Astrocyte of the spinal cord (primary cell): Measurements from ENCODE around the gene HES3.
A peak's percentile ranks its signal among the peaks of the same experiment; 100 is the strongest.

ENCODE experiments used
- DNase-seq: peaks from one replicate; pipeline ENCODE4 v3.0.0; 2011; ENCODE audit warnings: low read depth, low spot score
- H3K4me3 ChIP-seq: 2 replicates; pipeline ENCODE4 v1.5.1; 2011; ENCODE audit warnings: low read depth, mild to moderate bottlenecking, low read length, moderate library complexity
- CTCF ChIP-seq: IDR thresholded peaks from 2 replicates; pipeline ENCODE4 v1.5.1; 2012; ENCODE audit warnings: low read depth, mild to moderate bottlenecking, low read length, inconsistent platforms
- in situ Hi-C: cut with HindIII; loops from 2 replicates; pipeline ENCODE4 v1.10.0; 2017; ENCODE audit warnings: low sequenced_read_pairs

Gene HES3

DNA sequence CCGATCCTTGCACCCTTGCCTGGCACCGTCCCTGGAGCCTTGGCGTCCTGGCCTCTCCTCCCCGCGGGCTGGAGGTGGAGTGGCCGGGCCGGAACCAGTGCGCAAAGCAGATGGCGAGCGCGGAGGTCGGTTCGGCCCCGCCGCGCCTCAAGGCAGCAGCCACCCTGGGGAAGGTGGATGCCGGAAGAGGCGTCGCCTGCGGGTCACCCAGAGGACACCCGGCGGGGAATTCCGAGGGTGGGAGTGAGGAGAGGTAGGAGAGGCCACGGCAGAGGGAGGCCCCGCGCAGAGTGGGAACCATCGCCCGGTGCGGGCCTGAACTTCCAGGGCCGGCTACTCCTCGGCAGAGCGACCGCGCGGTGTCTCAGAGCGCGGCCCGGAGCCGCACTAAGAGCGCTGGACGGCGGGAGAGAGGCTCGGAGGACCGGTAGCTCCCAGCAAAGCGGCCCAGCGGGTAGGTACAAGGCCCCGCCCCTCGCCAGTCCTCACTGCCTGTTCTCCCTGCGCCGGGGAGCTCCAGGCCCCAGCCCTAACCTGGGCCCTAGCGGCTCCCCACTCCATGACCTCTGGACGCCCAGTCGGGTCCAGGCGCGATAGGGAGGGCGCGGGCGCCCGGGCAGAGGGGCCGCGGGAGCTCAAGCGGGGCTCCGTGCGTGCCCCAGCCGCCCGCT, 38.0 kb upstream of the HES3 start, which contains the start of gene RNF207:
Gene RNF207, plus strand, starts transcription at position 271 of the 671 bp plus-strand sequence. CDS start 417 bp downstream, outside the sequence.
- peak; percentile 54 for DNase-seq
- in situ Hi-C loops = no loop called here

DNA sequence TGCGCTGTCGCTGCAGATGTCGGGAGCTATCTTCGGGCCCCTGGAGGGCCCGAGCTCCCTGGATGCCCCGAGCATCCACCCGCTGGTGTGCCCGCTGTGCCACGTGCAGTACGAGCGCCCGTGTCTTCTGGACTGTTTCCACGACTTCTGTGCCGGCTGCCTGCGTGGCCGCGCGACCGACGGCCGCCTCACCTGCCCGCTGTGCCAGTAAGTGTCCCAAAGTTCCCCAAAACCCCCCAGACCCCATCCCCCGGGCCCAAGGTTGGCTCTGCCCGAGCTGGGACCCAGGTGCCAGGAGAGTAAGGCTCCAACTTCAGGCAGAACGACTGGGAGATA, 37.5 kb upstream of the HES3 start:
- in situ Hi-C loops = no loop called here
- no peak for TF ChIP-seq CTCF
- DNase-seq = no peak
- peak overlapping the region; percentile 52 for H3K4me3 ChIP-seq

More for the DNA sequence above, 38.0 kb upstream of the HES3 start, which contains the start of gene RNF207:
- peak within 1 kb of the TSS; percentile 52 for H3K4me3 ChIP-seq
- TF ChIP-seq CTCF = no peak

DNA sequence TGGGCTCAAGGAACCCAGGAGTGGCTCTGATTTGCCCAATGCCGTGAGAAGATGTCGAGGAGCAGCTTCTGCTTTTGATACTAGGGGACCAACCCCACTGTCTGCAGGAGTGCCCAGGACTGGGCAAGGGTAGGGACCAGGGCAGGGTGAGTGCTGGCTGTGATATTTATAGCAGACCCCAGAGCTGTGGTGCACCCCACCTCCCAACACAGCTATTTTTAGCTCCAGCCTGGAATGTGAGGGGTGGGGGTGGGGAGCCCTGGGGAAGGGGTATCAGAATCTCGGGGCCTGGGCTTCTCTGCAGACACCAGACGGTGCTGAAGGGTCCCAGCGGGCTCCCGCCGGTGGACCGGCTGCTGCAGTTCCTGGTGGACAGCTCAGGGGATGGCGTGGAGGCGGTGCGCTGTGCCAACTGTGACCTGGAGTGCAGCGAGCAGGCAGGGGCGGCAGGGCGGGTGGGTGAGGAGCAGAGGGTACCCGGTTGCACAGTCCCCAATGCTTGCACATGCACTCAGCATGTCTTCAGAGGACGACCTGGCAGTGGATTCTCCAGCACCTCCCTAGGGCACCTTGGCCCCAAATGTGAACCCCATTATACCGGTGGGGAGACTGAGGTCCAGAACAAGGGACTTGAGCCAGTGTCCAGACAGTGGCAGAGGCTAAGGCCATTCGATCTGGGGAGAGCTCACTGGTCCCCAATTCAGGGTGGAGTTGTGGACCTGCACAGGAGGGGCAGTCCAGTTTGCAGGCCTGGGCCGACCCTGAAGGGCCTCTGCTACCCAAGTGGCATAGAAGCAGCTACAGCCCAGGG, 36.7 kb upstream of the HES3 start:
- TF ChIP-seq CTCF = no peak
- in situ Hi-C loops = no loop called here
- peak overlapping the region; percentile 0 for H3K4me3 ChIP-seq
- no peak for DNase-seq

DNA sequence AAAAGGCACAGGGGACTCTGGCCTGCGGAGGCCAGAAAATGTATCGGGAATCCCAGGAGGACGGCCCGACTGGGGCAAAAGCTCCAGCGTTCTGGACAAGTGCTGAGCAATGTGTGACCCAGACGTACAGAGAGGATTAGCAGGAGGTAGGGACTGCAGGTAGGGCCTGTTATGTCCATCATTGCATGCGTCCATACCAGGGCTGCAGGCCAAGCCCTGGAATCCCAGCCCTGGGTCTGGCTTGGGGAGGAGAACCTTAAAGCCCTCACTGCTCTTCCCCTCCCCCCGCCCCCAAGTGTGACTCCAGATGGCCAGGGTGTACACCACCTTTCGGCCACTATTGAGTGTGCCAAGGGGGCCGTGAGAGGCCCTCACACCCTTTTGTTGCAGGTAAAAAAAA, 36.1 kb upstream of the HES3 start:
- H3K4me3 ChIP-seq = no peak overlapping the region
- in situ Hi-C loops = no loop called here
- no peak for DNase-seq
- TF ChIP-seq CTCF = no peak

GRCh38 chr1:6208723-6209660, 35.0 kb upstream of the HES3 start:
- in situ Hi-C loops = no loop called here
- H3K4me3 ChIP-seq = peak overlapping the region; percentile 35
- TF ChIP-seq CTCF = peak; percentile 56
- DNase-seq = peak; percentile 26
